Thoracic aorta (tissue), 2 donors: ENCODE measurements around the gene DNAJC4. TPM values are rescaled to one million over a fixed set of nuclear protein-coding genes. Genes with fewer than 3 reads are reported as not detected.

Source experiments
- ATAC-seq: fragments of 150-250 bp; one replicate; pipeline ENCODE4 v1.8.0; 2017; ENCODE audit warnings: low read depth; ENCODE audit not compliant: insufficient number of reproducible peaks, low FRiP score
- DNase-seq: peaks from one replicate; pipeline ENCODE4 v3.0.0-alpha.2; 2020; ENCODE audit warnings: low spot score
- H3K27ac ChIP-seq, 2 donors: fragments of 200-600 bp; sonication (generic); 1 replicate in 1 of 2; 2 replicates in 1 of 2; pipeline ENCODE4 v1.5.1; 2016; ENCODE audit warnings: mild to moderate bottlenecking in 2 of 2, moderate library complexity in 2 of 2
- H3K27me3 ChIP-seq: fragments of 200-600 bp; sonication (generic); replicated peaks from 2 replicates; pipeline ENCODE4 v1.6.0; 2016; ENCODE audit warnings: mild to moderate bottlenecking; ENCODE audit not compliant: insufficient read depth
- H3K36me3 ChIP-seq: fragments of 200-600 bp; sonication (generic); one replicate; pipeline ENCODE4 v1.5.1; 2016
- H3K4me1 ChIP-seq, 2 donors: fragments of 200-600 bp; sonication (generic); 1 replicate in 1 of 2; 2 replicates in 1 of 2; pipeline versions ENCODE4 v1.5.1 to v1.6.0; 2016; ENCODE audit warnings: low read depth in 2 of 2, mild to moderate bottlenecking in 1 of 2; ENCODE audit not compliant: control insufficient read depth in 1 of 2
- H3K4me3 ChIP-seq: fragments of 200-600 bp; sonication (generic); 2 replicates; pipeline ENCODE4 v1.5.1; 2016; ENCODE audit warnings: mild to moderate bottlenecking
- H3K9me3 ChIP-seq: fragments of 200-600 bp; sonication (generic); 2 replicates; pipeline ENCODE4 v1.5.1; 2016
- CTCF ChIP-seq: fragments of 200-600 bp; sonication (generic); IDR thresholded peaks from one replicate; pipeline ENCODE4 v1.5.1; 2019; ENCODE audit warnings: antibody characterized with exemption
- total RNA-seq, 2 donors: library from RNA; depleted of rRNA; stranded (reverse); fragments of >200 nt; gene quantifications; one replicate each; pipeline versions ENCODE4 v1.1.0 to v1.2.3, GENCODE V29; 2016

DNAJC4 gene
- total RNA-seq, 2 donors from 2014 or later = 13.5 to 53.2 TPM

GRCh38 chr11:64198511-64198910 is 31.8 kb upstream of the DNAJC4 start:
- H3K27ac ChIP-seq = no peak overlapping the region
- ATAC-seq = no peak
- H3K36me3 ChIP-seq = peaks cover 87% of the 10 kb centered on the region
- DNase-seq = no peak
- H3K4me1 ChIP-seq = no peaks in the 10 kb centered on the region
- no peak for TF ChIP-seq CTCF
- H3K27me3 ChIP-seq = no peaks in the 10 kb centered on the region
- no peak overlapping the region for H3K4me3 ChIP-seq
- H3K9me3 ChIP-seq = no peaks in the 10 kb centered on the region

GRCh38 chr11:64201543-64201942 is 28.8 kb upstream of the DNAJC4 start:
- Histone ChIP-seq H3K4me1 (no peaks in the 10 kb centered on the region), H3K36me3 (peaks cover 66% of the 10 kb centered on the region), H3K27ac (no peak overlapping the region), H3K4me3 (no peak overlapping the region), H3K27me3 (no peaks in the 10 kb centered on the region), H3K9me3 (no peaks in the 10 kb centered on the region)
- ATAC-seq (no peak), DNase-seq (no peak)
- TF ChIP-seq CTCF = no peak

- H3K9me3 ChIP-seq = no peaks in the 10 kb centered on the region
- no peaks in the 10 kb centered on the region for H3K4me1 ChIP-seq
- H3K27ac ChIP-seq = no peak overlapping the region
- ATAC-seq = no peak
- no peak for TF ChIP-seq CTCF
- H3K27me3 ChIP-seq = no peaks in the 10 kb centered on the region
- no peak for DNase-seq
- H3K4me3 ChIP-seq = no peak overlapping the region
- peaks cover 52% of the 10 kb centered on the region for H3K36me3 ChIP-seq
These were observed 27.4 kb upstream of the DNAJC4 start for GRCh38 chr11:64202992-64203391.

- Histone ChIP-seq H3K27me3 (no peaks in the 10 kb centered on the region), H3K4me3 (no peak overlapping the region), H3K9me3 (no peaks in the 10 kb centered on the region), H3K4me1 (no peaks in the 10 kb centered on the region), H3K27ac (no peak overlapping the region), H3K36me3 (peaks cover 46% of the 10 kb centered on the region)
- TF ChIP-seq CTCF = no peak
- ATAC-seq (no peak), DNase-seq (no peak)
These were observed 26.8 kb upstream of the DNAJC4 start for GRCh38 chr11:64203421-64204079.

- ATAC-seq = no peak
- Histone ChIP-seq H3K36me3 (peaks cover 41% of the 10 kb centered on the region), H3K27me3 (no peaks in the 10 kb centered on the region), H3K9me3 (no peaks in the 10 kb centered on the region), H3K27ac (no peak overlapping the region), H3K4me3 (no peak overlapping the region), H3K4me1 (no peaks in the 10 kb centered on the region)
- TF ChIP-seq CTCF = no peak
- DNase-seq = no peak
These were observed 26.3 kb upstream of the DNAJC4 start for GRCh38 chr11:64204080-64204440.
